ENCODE measurements around the gene FANCB. TPM values are rescaled to one million over a fixed set of nuclear protein-coding genes. Genes with fewer than 3 reads are reported as not detected.

FANCB gene
- total and polyA plus RNA-seq, 2 of the 13 experiments (the other 11 are each of a cell fraction or from before 2014, with no cell fraction given): 1.0 to 5.8 TPM

DNA sequence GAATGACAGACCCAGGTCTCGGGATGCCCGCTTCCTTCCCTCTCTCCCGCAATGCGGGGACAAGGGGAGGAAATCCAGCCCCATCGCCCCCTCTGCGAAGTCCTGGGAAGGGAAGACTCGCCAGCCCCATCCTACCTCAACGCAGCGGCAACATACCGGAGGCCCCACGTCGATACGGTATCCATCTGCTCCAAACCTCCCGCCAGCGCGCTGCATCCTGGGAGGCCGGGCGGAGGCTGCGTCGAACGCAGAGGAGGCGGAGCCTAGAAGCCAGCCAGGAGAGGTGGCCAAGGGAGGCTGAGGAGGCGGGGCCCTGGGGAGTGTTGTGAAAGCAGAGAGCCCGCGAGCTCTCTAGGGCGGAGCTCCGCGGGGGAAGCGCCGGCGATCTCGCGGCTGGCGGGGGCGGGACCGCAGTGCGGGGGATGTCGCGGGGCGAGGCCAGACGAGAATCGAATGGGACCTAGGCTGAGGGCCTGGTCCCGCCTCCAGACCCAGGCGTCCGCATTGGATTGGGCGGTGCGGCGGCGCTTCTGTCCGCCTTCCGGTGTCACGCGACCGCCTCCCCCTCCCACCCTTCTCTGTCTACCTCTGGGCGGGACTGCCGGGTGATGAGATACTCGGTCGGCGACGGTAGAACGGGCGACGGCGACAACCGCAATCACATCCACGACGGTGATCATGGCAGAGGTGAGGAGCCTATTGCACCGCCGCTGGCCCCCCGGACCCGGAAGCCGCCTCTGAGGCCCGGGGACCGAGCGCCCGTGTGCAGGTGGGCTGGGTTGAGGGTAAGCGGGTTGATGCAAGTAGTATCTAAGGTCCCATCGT lies at the start of gene FANCB, which contains the start of gene MOSPD2 (continued):
- TF ChIP-seq, protein P1, sequence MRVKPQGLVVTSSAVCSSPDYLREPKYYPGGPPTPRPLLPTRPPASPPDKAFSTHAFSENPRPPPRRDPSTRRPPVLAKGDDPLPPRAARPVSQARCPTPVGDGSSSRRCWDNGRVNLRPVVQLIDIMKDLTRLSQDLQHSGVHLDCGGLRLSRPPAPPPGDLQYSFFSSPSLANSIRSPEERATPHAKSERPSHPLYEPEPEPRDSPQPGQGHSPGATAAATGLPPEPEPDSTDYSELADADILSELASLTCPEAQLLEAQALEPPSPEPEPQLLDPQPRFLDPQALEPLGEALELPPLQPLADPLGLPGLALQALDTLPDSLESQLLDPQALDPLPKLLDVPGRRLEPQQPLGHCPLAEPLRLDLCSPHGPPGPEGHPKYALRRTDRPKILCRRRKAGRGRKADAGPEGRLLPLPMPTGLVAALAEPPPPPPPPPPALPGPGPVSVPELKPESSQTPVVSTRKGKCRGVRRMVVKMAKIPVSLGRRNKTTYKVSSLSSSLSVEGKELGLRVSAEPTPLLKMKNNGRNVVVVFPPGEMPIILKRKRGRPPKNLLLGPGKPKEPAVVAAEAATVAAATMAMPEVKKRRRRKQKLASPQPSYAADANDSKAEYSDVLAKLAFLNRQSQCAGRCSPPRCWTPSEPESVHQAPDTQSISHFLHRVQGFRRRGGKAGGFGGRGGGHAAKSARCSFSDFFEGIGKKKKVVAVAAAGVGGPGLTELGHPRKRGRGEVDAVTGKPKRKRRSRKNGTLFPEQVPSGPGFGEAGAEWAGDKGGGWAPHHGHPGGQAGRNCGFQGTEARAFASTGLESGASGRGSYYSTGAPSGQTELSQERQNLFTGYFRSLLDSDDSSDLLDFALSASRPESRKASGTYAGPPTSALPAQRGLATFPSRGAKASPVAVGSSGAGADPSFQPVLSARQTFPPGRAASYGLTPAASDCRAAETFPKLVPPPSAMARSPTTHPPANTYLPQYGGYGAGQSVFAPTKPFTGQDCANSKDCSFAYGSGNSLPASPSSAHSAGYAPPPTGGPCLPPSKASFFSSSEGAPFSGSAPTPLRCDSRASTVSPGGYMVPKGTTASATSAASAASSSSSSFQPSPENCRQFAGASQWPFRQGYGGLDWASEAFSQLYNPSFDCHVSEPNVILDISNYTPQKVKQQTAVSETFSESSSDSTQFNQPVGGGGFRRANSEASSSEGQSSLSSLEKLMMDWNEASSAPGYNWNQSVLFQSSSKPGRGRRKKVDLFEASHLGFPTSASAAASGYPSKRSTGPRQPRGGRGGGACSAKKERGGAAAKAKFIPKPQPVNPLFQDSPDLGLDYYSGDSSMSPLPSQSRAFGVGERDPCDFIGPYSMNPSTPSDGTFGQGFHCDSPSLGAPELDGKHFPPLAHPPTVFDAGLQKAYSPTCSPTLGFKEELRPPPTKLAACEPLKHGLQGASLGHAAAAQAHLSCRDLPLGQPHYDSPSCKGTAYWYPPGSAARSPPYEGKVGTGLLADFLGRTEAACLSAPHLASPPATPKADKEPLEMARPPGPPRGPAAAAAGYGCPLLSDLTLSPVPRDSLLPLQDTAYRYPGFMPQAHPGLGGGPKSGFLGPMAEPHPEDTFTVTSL (CRISPR knock-in tag; IDR thresholded peaks at IDR 0.05; ENCODE audit: borderline replicate concordance): no peak
- TF ChIP-seq, protein P2, sequence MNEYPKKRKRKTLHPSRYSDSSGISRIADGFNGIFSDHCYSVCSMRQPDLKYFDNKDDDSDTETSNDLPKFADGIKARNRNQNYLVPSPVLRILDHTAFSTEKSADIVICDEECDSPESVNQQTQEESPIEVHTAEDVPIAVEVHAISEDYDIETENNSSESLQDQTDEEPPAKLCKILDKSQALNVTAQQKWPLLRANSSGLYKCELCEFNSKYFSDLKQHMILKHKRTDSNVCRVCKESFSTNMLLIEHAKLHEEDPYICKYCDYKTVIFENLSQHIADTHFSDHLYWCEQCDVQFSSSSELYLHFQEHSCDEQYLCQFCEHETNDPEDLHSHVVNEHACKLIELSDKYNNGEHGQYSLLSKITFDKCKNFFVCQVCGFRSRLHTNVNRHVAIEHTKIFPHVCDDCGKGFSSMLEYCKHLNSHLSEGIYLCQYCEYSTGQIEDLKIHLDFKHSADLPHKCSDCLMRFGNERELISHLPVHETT (CRISPR knock-in tag; conservative IDR thresholded peaks at IDR 0.05): no peak
- TF ChIP-seq YEATS2 (CRISPR knock-in tag; IDR thresholded peaks at IDR 0.05; ENCODE audit: borderline replicate concordance): peak; percentile 50
- TF ChIP-seq PCBP1 (IDR thresholded peaks at IDR 0.05; ENCODE audit: borderline replicate concordance, low read depth, low read length): no peak
- TF ChIP-seq AKAP8 (CRISPR knock-in tag; IDR thresholded peaks at IDR 0.05): no peak
